Esophagus (tissue), 2 donors: ENCODE results near the gene PPIF. TPM values are rescaled to one million over a fixed set of nuclear protein-coding genes. Genes with fewer than 3 reads are reported as not detected.

Experiments used
- H3K27ac ChIP-seq, 2 donors: one replicate each; pipeline ENCODE4 v1.5.1; 2013; ENCODE audit warnings: low read depth in 2 of 2, mild to moderate bottlenecking in 2 of 2, inconsistent platforms in 1 of 2, low read length in 1 of 2, moderate library complexity in 1 of 2
- H3K27me3 ChIP-seq, 2 donors: one replicate each; pipeline ENCODE4 v1.6.1; 2013; ENCODE audit warnings: low read length in 2 of 2, control low read depth in 1 of 2, mild to moderate bottlenecking in 1 of 2; ENCODE audit not compliant: insufficient read depth in 2 of 2, control insufficient read depth in 1 of 2
- H3K36me3 ChIP-seq, 2 donors: one replicate each; pipeline ENCODE4 v1.6.1; 2013; ENCODE audit warnings: low read length in 1 of 2; ENCODE audit not compliant: control insufficient read depth in 2 of 2, insufficient read depth in 2 of 2
- H3K4me1 ChIP-seq, 2 donors: one replicate each; pipeline ENCODE4 v1.6.1; 2013; ENCODE audit warnings: low read length in 1 of 2; ENCODE audit not compliant: control insufficient read depth in 2 of 2, insufficient read depth in 2 of 2
- H3K4me3 ChIP-seq, 2 donors: one replicate each; pipeline ENCODE4 v1.5.1; 2013; ENCODE audit warnings: low read length in 2 of 2, mild to moderate bottlenecking in 2 of 2, low read depth in 1 of 2, moderate library complexity in 1 of 2
- H3K9me3 ChIP-seq, 2 donors: one replicate each; pipeline ENCODE4 v1.6.1; 2013; ENCODE audit warnings: mild to moderate bottlenecking in 2 of 2, low read depth in 1 of 2, low read length in 1 of 2, moderate library complexity in 1 of 2; ENCODE audit not compliant: control insufficient read depth in 2 of 2, insufficient read depth in 1 of 2
- WGBS, 2 donors: extraction: QIAGEN DNeasy Blood & Tissue Kit; methylation state at CpG; one replicate each; pipeline ENCODE4 v1.1.7; 2013; 5-methylcytosine and 5-hydroxymethylcytosine counted together
- polyA plus RNA-seq, 2 donors: library from polyadenylated mRNA; stranded (reverse); fragments of 200-250 nt; gene quantifications; one replicate each; pipeline ENCODE4 v1.2.3, GENCODE V29; 2013
- donor health status: healthy with polysubstance abuse.
- donor health status: Bipolar disorder and iron deficiency.

The PPIF gene
- polyA plus RNA-seq, 2 donors: 38.4 to 57.4 TPM

DNA sequence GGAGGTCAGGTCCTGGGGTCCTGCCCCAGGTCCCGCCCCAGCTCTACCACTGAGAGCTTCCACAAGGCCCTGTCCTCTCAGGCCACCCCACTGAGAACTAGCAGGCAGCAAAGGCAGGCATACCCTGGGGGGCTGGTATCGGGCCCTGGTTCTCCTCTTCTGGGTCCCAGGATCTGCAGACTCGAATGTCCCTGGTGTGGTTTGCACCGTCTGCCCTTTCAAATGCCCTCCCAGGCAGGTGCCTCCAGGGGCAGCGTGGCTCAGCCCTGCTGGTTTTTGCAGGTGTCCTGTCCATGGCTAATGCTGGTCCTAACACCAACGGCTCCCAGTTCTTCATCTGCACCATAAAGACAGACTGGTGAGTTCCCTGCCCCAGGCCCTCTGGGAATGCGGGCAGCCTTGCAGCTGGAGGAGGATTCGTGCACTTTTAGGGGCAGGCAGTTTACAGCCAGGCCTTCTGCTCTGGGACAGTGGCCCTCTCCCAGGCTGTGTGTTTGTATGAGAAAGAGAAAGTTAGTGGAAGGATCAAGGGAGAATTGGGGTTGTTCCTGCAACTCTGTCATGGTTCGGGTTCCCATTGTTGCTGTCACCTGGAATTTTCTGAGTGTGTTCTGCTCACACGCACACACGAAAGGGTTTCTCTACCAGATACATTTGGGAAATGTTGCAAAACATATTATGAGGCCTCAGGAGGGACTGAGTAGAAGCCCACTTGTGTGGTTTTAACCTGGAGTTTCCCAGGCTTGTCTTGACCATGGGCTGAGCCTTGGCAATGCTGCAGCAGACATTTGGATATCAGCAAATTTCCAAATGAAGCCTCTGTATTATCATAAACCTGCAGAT, 5.0 kb downstream of the PPIF start:
- H3K4me1 ChIP-seq: peaks cover 12 to 27% of the 10 kb centered on the region in 2 donors
- peaks cover 12 to 54% of the 10 kb centered on the region in 2 donors for H3K36me3 ChIP-seq
- H3K9me3 ChIP-seq: no peaks in the 10 kb centered on the region
- whole genome bisulfite sequencing, 2 donors: 94 to 96% methylated on average over 11 of the region's 11 CpGs
- no peak overlapping the region for H3K27ac ChIP-seq
- no peak overlapping the region for H3K4me3 ChIP-seq
- H3K27me3 ChIP-seq: no peaks in the 10 kb centered on the region

DNA sequence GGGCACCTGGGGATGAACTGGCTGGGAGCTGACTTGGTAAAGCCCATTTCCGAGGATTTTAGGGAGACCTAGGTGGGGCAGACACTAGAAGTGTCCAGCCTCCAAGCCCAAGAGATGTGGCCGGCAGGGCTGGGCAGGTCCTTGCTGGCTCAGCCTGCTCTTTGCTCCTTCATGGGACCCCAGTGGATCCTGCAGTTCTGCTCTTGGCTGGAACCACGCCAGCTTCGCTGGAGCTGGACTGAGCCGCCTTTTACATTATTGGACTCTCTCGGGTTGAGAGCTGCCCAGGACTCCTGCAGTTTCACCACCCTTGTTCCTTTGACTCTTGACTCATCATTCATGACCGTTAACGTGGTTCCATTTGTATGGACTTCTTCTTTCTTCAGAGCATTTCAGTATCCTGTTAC, 5.7 kb downstream of the PPIF start:
- Histone ChIP-seq H3K4me1 (peaks cover 12 to 24% of the 10 kb centered on the region in 2 donors), H3K27ac (no peak overlapping the region), H3K4me3 (no peak overlapping the region), H3K36me3 (peaks cover 12 to 54% of the 10 kb centered on the region in 2 donors), H3K27me3 (no peaks in the 10 kb centered on the region), H3K9me3 (no peaks in the 10 kb centered on the region)
- WGBS, 2 donors: 88 to 92% methylated on average over 8 of the region's 8 CpGs

DNA sequence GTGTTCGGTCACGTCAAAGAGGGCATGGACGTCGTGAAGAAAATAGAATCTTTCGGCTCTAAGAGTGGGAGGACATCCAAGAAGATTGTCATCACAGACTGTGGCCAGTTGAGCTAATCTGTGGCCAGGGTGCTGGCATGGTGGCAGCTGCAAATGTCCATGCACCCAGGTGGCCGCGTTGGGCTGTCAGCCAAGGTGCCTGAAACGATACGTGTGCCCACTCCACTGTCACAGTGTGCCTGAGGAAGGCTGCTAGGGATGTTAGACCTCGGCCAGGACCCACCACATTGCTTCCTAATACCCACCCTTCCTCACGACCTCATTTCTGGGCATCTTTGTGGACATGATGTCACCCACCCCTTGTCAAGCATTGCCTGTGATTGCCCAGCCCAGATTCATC, 6.5 kb downstream of the PPIF start:
- H3K9me3 ChIP-seq: no peaks in the 10 kb centered on the region
- peaks cover 12 to 54% of the 10 kb centered on the region in 2 donors for H3K36me3 ChIP-seq
- no peaks in the 10 kb centered on the region for H3K27me3 ChIP-seq
- WGBS, 2 donors: 92 to 94% methylated on average over 11 of the region's 11 CpGs
- H3K4me1 ChIP-seq: peaks cover 12 to 21% of the 10 kb centered on the region in 2 donors
- H3K27ac ChIP-seq: no peak overlapping the region
- no peak overlapping the region for H3K4me3 ChIP-seq

DNA sequence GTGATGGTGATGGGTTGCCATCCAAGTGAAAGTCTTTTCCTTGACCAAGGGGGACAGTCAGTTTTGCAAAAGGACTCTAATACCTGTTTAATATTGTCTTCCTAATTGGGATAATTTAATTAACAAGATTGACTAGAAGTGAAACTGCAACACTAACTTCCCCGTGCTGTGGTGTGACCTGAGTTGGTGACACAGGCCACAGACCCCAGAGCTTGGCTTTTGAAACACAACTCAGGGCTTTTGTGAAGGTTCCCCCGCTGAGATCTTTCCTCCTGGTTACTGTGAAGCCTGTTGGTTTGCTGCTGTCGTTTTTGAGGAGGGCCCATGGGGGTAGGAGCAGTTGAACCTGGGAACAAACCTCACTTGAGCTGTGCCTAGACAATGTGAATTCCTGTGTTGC, 6.9 kb downstream of the PPIF start:
- Histone ChIP-seq H3K36me3 (peaks cover 12 to 51% of the 10 kb centered on the region in 2 donors), H3K4me1 (peaks cover 8 to 17% of the 10 kb centered on the region in 2 donors), H3K27me3 (no peaks in the 10 kb centered on the region), H3K27ac (no peak overlapping the region), H3K9me3 (no peaks in the 10 kb centered on the region), H3K4me3 (no peak overlapping the region)
- WGBS, 2 donors: 58 to 63% methylated on average over 3 of the region's 3 CpGs

DNA sequence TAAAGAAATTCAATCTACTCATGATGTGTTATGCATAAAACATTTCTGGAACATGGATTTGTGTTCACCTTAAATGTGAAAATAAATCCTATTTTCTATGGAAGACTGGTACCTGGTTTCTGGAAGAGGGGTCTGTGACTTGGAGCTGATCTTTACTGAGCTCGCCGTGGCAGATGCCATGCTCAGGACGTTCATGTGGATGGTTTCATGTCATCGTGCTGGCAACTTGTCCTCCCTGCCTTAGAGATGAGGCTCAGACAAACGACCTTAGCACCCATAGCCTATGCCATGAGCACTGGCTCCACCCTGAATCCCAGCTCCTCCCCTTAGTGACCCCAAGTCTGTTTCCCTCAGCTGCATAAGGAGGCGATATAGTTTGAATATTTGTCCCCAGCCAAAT, 7.3 kb downstream of the PPIF start:
- H3K36me3 ChIP-seq: peaks cover 12 to 46% of the 10 kb centered on the region in 2 donors
- no peaks in the 10 kb centered on the region for H3K9me3 ChIP-seq
- 89 to 90% methylated on average over 6 of the region's 6 CpGs for WGBS, 2 donors
- H3K4me1 ChIP-seq: peaks cover 6 to 12% of the 10 kb centered on the region in 2 donors
- no peak overlapping the region for H3K27ac ChIP-seq
- H3K27me3 ChIP-seq: no peaks in the 10 kb centered on the region
- H3K4me3 ChIP-seq: no peak overlapping the region

DNA sequence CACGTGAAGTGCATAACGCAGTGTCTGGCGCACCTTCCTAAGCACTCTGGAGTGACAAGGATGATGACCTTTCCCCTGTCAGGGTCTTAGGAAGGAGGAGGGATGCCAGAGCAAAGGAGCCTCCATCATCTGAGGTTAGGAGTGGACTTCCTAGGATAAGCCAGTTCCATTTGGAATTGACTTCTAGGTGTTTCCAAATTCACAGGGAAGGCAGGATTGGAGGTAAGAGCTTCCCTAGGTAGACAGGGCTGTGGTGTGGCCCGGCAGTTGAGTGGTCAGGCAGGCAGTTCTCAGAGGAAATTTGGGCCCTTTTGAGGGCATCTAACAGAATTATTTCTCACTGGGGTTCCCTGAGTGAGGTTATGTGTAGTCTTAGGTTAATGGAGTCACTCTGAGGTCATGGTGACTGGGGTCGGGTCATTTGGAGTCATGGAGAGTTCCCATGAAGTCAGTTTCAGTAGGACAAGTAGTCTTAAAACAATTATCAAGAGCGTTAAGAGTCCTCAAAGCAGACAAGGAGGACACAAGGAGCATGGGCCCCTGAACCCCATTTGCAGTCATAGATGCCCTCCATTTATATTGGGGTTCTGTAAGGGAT, 8.2 kb downstream of the PPIF start:
- 86 to 90% methylated on average over 6 of the region's 6 CpGs for WGBS, 2 donors
- H3K36me3 ChIP-seq: peaks cover 11 to 37% of the 10 kb centered on the region in 2 donors

DNA sequence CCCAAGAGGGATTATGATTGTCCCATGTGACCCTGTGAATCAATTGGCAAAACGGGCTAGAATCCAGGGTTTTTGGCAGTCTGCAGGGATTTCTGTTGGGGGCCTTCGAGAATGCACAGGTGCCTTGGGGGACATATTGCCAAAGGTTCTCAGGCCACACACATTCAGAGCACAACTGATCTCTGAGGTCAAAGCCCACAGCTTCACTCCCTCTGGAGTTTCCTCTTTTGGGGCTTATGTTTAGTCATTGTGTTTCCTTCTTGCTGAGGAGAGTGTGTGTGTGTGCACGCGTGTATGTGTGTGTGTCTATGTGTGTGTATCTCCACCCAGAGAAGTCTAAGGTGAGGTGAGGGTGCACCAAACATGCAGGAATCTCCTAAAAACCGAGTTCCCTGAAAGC, 8.8 kb downstream of the PPIF start:
- Histone ChIP-seq H3K36me3 (peaks cover 6 to 32% of the 10 kb centered on the region in 2 donors), H3K4me1 (peaks cover 2 to 4% of the 10 kb centered on the region in 2 donors), H3K27ac (peak overlapping the region in 1 of 2 donors; percentile 33), H3K9me3 (no peaks in the 10 kb centered on the region), H3K27me3 (no peaks in the 10 kb centered on the region), H3K4me3 (no peak overlapping the region)
- WGBS, 2 donors: 82 to 87% methylated on average over 5 of the region's 5 CpGs

More for the DNA sequence above, 8.2 kb downstream of the PPIF start:
- Histone ChIP-seq H3K27me3 (no peaks in the 10 kb centered on the region), H3K4me1 (peaks cover 4 to 6% of the 10 kb centered on the region in 2 donors), H3K27ac (no peak overlapping the region), H3K4me3 (no peak overlapping the region), H3K9me3 (no peaks in the 10 kb centered on the region)

DNA sequence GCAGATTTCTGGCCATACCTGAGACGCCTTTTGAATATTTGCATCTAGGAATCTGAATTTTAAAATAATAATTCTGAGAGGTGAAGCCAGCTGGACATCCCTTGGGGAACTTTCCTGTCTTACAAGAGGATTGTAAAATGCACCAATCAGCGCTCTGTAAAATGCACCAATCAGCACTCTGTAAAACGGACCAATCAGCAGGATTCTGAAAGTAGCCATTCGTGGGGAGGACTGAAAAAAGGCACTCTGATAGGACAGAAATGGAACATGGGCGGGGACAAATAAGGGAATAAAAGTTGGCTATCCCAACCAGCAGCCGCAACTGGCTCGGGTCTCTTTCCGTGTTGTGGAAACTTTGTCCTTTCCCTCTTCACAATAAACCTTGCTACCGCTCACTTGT, 9.9 kb downstream of the PPIF start:
- Histone ChIP-seq H3K36me3 (peaks cover 6 to 23% of the 10 kb centered on the region in 2 donors), H3K27ac (no peak overlapping the region), H3K9me3 (no peaks in the 10 kb centered on the region), H3K4me3 (no peak overlapping the region), H3K4me1 (peaks cover 2 to 4% of the 10 kb centered on the region in 2 donors), H3K27me3 (no peaks in the 10 kb centered on the region)
- 96% methylated on average over 9 of the region's 9 CpGs for WGBS, 2 donors

DNA sequence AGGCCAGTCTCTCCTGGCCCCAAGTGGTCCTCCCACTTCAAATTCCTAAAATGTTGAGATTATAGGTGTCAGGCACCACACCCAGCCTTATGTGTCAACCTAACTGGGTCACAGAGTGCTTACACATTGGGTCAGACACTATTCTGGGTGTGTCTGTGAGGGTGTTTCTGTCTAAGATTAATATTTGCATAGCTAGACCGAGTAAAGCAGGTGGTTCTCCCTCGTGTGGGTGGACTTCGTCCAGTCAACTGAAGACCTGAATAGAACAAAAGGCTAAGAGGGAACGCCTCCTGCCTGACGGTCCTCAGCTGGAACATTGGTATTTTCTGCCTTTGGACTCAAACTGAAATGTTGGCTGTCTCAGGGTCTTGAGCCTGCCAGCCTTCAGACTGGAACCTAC, 11.5 kb downstream of the PPIF start:
- Histone ChIP-seq H3K27me3 (no peaks in the 10 kb centered on the region), H3K36me3 (peaks cover 0 to 8% of the 10 kb centered on the region in 2 donors), H3K4me3 (no peak overlapping the region), H3K4me1 (peaks cover 2 to 4% of the 10 kb centered on the region in 2 donors), H3K9me3 (no peaks in the 10 kb centered on the region), H3K27ac (no peak overlapping the region)
- 60 to 66% methylated on average over 5 of the region's 5 CpGs for WGBS, 2 donors
